Measurements from ENCODE around the gene SNRNP40.

GRCh38 chr1:31266547-31266946 lies 30.0 kb downstream of the SNRNP40 start:
- no peak for TF ChIP-seq REST (IDR thresholded peaks at IDR 0.05; ENCODE audit: insufficient read depth in 1 of 2, low read depth in 2 of 2, low read length in 2 of 2)
- TF ChIP-seq POLR2AphosphoS5 (IDR thresholded peaks at IDR 0.05; ENCODE audit: low read depth, low read length) = no peak
- no peak for TF ChIP-seq FOXP2 (optimal IDR thresholded peaks at IDR 0.05; ENCODE audit: borderline replicate concordance, extremely low read depth, extremely low read length, insufficient read depth)
- no peak for TF ChIP-seq SIN3A (IDR thresholded peaks at IDR 0.05; ENCODE audit: borderline replicate concordance, insufficient read depth, low read length)
- TF ChIP-seq TAF1 (IDR thresholded peaks at IDR 0.05; ENCODE audit: borderline replicate concordance, insufficient read depth, low read length) = no peak
